Measurements from ENCODE around the gene OGDHL.
"Not testable (repeated sequence)": the region's sequence is repeated elsewhere in the genome, so short reads cannot be mapped to it uniquely, and the experiment has no call there.

Gene OGDHL

GRCh38 chr10:49754951-49755350, 7.2 kb downstream of the OGDHL start:
- not testable (repeated sequence) for DNase-seq

DNA sequence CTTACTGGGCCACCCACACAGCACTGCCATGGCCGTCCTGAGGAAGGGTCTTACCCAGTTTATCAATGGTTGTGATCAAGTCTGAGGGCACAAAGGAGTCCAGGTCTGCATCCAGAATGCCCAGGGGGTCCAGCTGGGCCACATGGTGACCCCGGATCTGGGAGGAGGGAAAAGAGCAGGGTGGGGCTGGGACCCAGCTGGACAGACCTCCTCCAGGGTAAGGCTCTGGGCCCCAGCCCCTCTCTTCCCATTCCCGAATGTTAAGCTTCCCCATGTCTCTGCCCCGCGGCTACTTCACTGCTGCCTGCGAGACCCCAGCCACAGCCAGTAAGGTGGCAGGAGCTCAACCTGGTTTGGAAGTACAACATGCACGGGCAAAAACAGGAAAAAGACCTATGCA, 9.5 kb downstream of the OGDHL start:
- DNase-seq = no peak

DNA sequence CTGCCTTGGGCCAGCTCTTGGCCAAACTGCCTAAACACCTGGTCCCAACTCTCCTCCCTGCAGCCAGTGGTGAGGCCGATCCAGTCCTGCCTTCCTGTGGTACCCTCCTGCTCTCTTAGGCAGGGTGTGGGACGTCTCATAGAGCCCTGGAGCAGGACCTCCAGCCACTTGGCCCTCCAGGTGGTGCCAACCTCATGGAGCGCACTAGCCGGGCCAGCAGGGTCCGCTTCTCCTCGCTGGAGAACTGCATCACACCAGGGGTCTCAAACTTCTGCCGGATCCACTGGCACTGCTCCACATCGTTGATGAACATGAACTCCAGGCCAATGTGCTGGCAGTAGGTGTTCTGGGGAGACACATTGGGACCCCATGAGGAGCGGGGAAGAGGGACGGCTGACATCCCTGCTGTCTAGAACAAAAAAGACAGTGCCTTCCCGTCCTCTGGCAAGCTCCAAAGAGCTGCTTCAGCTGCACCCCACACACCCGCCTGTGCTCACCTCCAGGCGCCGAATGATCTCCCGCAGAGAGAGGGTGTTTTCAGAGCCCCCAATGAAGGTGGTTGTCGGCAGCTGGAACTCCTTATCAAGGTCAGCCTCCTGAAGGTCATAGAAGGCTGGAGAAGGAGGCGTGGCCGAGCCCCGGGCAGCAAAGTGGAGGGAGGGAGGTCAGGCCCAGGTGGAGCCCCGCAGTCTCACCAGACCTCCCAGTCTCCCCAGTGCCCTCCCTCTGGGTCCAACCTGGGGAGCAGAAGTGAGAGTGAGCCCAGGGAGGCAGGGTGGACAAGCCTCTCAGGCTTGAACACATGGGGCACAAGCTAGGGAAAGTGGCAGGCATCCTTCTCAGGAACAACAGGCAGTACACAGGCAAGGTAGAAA, 10.2 kb downstream of the OGDHL start:
- no peak for DNase-seq

- no peak for DNase-seq
These were observed 10.9 kb downstream of the OGDHL start for GRCh38 chr10:49751216-49751615.

DNA sequence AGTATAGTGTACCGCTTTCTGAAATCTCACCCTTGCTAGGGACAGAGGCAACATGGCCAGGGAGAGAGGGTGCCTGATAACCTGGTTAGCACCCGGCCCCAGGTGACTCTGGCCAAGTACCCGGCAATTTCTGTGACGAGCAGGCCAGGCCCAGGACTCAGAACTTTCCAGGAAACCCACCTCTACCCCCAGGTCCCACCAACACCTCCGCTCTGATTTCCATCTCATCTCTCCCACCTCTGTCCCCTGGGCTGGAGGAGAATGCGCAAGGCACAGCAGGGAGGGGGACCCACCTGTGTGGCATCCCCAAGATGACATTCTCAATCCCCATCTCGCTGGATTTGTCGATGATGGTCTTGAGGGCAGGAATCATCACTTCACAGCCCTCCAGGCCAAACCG, 11.6 kb downstream of the OGDHL start:
- DNase-seq = no peak

DNA sequence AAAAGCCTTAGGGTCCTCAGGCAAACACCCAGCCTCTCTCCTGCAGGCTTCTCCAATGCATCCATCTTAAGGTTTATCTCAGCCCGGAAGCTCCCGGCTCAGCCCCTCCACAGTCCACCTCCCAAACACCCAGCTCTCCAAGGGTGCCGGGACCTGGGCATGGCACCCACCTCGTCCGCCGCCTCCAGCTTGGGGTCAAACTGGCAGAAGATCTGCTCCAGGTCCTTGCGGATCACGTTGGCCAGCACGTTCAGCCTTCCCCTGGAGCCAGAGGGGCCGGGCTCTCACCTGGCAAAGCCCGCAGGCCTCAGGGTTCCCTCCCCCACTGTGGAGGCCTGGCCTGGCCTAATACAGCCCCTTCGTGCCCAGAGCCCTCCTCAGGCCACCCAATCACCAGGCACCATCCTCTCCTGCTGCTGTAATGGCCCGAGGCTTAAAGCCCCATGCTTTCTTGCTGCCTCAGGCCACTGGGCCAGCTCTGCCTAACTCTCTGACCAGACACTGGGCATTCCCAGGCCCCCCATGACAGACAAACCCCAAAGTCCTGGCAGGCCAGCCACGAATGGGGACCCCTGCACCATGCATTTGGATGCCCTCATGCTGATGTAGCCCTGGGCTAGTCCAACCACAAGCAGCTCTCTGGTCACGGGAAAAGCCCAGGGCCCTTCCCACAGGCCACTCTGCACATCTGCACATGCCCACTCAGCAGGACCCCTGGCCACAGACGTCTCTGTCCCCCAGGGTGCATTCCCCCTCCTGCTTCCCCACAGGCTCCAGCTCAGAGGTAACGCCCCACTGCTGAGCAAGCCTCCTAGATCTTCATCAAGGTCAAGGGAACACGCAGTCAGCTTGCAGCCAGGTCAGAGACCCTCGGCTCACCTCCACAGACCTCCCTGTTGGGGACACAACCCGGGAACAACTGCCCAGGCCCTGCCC, 12.3 kb downstream of the OGDHL start:
- DNase-seq = no peak

DNA sequence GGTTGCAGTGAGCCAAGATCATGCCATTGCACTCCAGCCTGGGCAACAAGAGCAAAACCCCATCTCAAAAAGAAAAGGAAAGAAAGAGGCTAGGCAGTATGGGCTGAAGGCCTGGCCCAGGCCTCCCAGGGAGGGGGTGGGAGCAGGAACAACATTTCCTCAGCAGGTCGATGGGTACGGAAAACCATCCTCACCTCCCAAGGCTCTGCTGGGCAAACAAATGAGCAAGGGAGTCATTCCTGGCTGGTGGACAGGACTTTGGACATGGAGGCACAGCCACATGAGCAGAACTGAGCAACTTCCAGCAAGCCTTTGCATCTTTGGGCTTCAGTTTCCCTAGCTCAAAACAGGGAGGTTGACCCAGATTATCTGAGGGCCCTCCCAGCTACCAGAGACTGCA, 13.0 kb downstream of the OGDHL start:
- DNase-seq = no peak

- no peak for DNase-seq
These were observed 14.1 kb downstream of the OGDHL start for GRCh38 chr10:49748006-49748405.

- DNase-seq = no peak
These were observed 14.8 kb downstream of the OGDHL start for GRCh38 chr10:49747303-49747646.

GRCh38 chr10:49746626-49747302, 15.4 kb downstream of the OGDHL start:
- no peak for DNase-seq

- no peak for DNase-seq
These were observed 16.4 kb downstream of the OGDHL start for GRCh38 chr10:49745756-49746155.

DNA sequence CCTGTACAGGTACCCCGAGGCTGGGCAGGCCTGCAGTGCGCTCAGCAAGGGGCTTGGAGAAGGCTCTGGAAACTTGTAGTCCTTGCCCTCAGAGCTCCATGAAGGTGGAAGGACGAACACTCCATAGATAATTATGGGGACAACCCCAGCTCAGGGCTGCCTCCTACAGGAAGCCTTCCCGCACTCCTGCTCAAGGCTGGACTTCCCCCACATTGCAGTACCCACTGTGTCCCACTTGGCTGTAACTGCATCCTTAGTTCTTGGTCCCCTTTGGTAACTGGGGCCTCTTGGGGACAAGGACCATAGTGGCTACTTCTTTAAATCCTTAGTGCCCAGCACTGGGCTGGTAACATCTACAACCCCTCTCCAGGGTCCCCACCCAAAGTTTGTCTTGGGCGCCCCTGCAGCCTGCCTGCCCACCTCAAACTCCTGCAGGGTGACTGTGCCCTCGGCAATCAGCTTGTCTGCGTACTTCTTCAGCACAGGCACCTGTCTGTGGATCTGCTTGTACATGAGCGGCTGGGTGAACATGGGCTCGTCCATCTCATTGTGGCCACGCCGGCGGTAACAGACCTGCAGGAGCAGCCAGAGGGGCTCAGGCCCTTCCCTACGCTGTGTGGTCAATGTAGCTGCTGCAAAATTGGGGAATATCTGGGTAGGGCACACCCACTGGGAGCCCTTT, 17.1 kb downstream of the OGDHL start:
- no peak for DNase-seq

DNA sequence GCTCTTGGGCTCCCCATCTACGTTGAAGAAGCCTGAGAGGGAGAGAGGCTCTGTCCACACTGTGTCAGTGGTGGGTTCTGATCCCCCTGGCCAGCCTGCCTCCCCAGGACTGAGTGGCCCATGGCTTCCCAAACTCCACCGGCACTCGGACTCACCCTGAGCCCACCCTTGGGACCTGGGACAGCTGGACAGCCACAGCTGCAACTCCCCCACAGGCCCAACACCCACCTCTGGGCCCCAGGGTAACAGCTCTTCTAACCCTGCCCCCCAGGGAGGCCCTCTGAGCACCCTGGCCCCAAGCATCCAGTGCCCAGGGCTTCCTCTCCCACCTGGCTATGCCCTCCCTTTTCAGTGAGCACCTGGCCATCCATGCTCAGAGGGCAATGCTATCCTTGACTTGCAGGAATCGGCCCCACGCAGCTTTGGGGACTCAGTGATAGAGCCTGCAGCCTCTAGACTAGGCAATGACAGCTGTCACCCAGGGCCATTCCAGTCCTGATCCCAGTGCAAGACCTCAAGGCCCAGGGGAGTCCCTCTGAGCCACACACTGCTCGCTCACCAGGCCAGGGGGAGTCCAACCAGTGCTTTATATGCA, 17.9 kb downstream of the OGDHL start:
- no peak for DNase-seq

- no peak for DNase-seq
These were observed 18.6 kb downstream of the OGDHL start for GRCh38 chr10:49743464-49744075.

DNA sequence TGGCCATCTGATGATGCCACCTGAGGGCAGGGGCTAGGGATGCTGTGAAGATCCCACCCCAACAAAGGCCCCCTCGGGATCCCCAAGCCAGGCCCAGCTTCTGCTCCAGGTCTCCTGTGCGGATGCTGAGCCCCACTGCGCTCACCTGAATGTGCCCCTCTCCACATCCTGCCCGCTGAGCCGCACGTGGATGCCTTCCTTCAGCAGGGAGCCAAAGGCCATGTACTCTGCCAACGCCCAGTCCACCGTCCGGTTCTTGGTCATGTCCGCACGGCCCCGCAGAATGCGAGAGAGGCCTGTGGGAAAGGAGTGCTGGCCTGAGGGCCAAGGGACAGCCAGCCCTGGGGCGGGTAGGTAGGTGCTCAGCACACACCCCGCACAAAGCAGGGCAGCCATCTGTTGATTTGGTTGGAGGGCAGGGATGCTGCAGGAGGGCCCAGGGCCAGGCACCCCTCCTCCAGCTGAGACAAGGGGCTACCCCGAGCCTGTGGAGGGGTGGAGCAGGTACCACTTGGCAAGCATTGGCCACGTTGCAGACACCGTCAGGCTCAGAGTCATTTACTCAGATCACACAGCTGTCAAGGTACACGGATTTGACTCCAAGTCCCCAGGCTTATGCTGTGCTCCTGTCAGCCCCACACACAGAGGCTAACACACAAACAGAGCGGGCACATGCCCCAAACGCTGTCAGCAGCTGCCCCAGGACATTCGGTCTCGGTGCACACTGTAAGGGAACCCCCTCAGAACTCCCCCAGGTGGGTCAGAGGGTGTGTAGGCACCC, 19.2 kb downstream of the OGDHL start:
- no peak for DNase-seq

DNA sequence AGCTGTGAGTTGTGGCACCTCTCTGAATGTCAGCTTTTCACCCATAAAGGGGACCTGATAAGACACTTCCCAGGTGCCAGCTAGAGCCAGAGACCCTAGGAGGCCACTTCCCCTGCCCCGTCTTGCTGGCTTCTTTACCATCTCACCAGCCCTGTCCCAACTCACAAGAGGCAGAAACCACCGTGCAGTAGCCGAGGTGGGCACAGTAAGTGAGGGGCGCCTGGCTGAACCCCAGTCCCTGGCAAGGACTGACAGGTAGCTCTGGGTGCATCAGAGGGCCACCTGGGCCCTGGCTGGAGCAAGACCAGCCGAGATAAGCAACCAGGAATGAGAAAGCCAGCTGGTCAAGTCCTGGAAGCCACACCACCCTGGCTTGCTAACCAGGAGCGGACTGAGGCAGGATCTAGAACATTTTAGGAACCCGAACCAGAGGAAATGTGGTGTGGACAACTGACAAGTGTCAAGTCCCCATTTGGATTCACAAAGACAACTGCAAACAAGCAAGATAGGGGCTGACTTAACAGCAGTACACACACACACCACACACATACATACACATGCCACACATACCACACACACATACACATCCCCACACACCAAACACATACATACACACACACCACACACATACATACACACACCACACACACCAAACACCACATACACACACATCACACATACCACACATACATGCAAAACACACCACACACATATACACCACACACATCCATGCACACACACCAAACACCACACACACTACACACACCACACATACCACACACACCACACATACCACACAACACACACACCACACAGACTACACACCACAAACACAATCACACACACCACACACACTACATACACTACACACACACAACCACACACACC, 20.8 kb downstream of the OGDHL start:
- DNase-seq = no peak

DNA sequence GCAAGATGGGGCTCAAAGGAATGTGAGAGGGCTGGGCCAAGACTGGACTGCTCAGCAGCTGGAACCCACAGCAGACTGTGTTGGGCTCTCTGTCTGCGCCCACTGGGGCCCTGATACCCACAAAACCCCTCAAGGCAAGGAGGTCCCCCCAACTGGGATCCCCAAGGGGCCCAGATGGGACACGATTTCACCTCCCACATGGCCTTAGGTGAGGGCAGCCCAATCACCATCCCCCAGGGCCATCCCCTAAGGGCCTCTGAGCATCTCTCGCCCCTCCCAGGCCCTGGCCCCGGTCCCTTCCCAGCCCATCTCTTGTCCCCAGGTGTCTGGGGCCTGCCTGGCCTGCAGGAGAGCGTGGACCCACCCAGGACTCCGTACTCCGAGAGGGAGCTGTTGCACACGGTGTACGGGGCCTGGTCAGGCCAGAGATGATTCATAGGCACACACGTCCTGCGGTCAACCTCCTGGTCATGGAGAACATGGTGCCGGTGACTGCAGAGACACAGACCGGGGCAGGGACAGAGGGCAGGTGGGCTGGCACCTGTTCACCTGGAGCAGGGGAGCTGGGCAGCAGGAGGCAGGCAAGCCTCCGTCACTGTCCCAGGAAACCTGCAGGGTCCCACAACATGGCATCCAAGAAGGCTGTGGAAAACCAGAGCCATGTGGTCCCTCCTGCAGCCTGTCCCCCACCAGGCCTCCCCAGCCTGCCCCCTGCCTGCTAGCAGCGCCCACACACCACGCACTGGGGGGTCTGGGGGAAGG, 21.6 kb downstream of the OGDHL start:
- DNase-seq = no peak

DNA sequence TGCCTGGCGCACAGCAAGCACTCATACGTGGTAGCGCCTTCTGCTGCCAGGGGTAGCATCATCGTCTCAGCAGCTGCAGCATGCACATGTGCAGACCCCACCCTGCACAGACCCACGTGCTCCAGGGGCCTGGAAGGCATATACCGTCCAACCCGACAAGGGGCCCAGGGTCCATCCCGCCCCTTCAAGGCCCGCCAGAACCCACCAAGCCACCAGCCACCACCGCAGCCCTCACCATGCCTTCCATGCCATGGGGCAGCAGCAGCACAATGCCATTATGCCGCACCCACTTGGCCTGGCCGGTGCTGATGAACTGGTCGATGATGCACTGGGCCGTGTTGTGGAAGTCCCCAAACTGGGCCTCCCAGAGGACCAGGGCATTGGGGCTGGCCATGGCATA, 22.7 kb downstream of the OGDHL start:
- no peak for DNase-seq

Data from stimulated activated CD4-positive, alpha-beta T cell treated with anti-CD3 and anti-CD28 coated beads, Interleukin-4, amount 100 ng/mL, for 1 hour (primary cell).